Astrocyte (in vitro differentiated cells and primary cell): ENCODE data around the gene GTSE1. TPM values are rescaled to one million over a fixed set of nuclear protein-coding genes. Genes with fewer than 3 reads are reported as not detected.

Experiments
- DNase-seq: peaks from one replicate; pipeline ENCODE4 v3.0.0-alpha.2; 2010; ENCODE audit warnings: low read depth
- FAIRE-seq: peaks from 2 replicates; lab custom pipeline; 2011; peaks lifted over from hg19 to GRCh38; lab: Jason Lieb, UNC
- H2AFZ ChIP-seq: 2 replicates; pipeline ENCODE4 v1.6.0; 2012; ENCODE audit warnings: low read depth, low read length, inconsistent platforms
- H3K27ac ChIP-seq: 2 replicates; pipeline ENCODE4 v1.5.1; 2011; ENCODE audit warnings: low read depth, low read length, inconsistent platforms
- H3K27me3 ChIP-seq: 2 replicates; pipeline ENCODE4 v1.6.0; 2011; ENCODE audit warnings: low read length, inconsistent platforms; ENCODE audit not compliant: insufficient read depth
- H3K36me3 ChIP-seq: 2 replicates; pipeline ENCODE4 v1.5.1; 2011; ENCODE audit warnings: low read length, inconsistent platforms; ENCODE audit not compliant: insufficient read depth
- H3K4me1 ChIP-seq: 2 replicates; pipeline ENCODE4 v1.5.1; 2011; ENCODE audit warnings: low read length, inconsistent platforms; ENCODE audit not compliant: insufficient read depth
- H3K4me2 ChIP-seq: 2 replicates; pipeline ENCODE4 v1.6.0; 2012; ENCODE audit warnings: low read length, inconsistent platforms
- H3K4me3 ChIP-seq: 2 replicates; pipeline ENCODE4 v1.5.1; 2011; ENCODE audit warnings: low read depth, mild to moderate bottlenecking, low read length, inconsistent platforms; ENCODE audit not compliant: insufficient read depth
- H3K79me2 ChIP-seq: 2 replicates; pipeline ENCODE4 v1.6.0; 2012; ENCODE audit warnings: mild to moderate bottlenecking, low read length, inconsistent platforms; ENCODE audit not compliant: insufficient read depth
- H3K9ac ChIP-seq: 2 replicates; pipeline ENCODE4 v1.6.0; 2012; ENCODE audit warnings: mild to moderate bottlenecking, low read length, inconsistent platforms
- H3K9me3 ChIP-seq: 2 replicates; pipeline ENCODE4 v1.5.1; 2012; ENCODE audit warnings: low read depth, mild to moderate bottlenecking, low read length, inconsistent platforms; ENCODE audit not compliant: insufficient read depth
- H4K20me1 ChIP-seq: 2 replicates; pipeline ENCODE4 v1.6.0; 2012; ENCODE audit warnings: low read length, inconsistent platforms; ENCODE audit not compliant: insufficient read depth
- H3K27ac Mint-ChIP-seq: one replicate; pipeline ENCODE4 v1.8.0; 2021; ENCODE audit warnings: mild to moderate bottlenecking, mixed read lengths; ENCODE audit not compliant: unreplicated experiment
- H3K27me3 Mint-ChIP-seq: one replicate; pipeline ENCODE4 v1.8.0; 2021; ENCODE audit warnings: low read depth, mixed read lengths; ENCODE audit not compliant: unreplicated experiment
- H3K36me3 Mint-ChIP-seq: one replicate; pipeline ENCODE4 v1.8.0; 2021; ENCODE audit warnings: low read depth, mixed read lengths; ENCODE audit not compliant: unreplicated experiment
- H3K4me1 Mint-ChIP-seq: one replicate; pipeline ENCODE4 v1.8.0; 2021; ENCODE audit warnings: low read depth, mixed read lengths; ENCODE audit not compliant: unreplicated experiment
- H3K4me3 Mint-ChIP-seq: one replicate; pipeline ENCODE4 v1.8.0; 2021; ENCODE audit warnings: mild to moderate bottlenecking, moderate library complexity, mixed read lengths; ENCODE audit not compliant: unreplicated experiment
- H3K9me3 Mint-ChIP-seq: one replicate; pipeline ENCODE4 v1.8.0; 2021; ENCODE audit warnings: mild to moderate bottlenecking, mixed read lengths; ENCODE audit not compliant: unreplicated experiment
- CTCF ChIP-seq: IDR thresholded peaks from 2 replicates; pipeline ENCODE4 v1.5.1; 2011; ENCODE audit warnings: low read depth, mild to moderate bottlenecking, inconsistent platforms, low read length, moderate library complexity; ENCODE audit not compliant: insufficient read depth
- EZH2 ChIP-seq: IDR thresholded peaks from 2 replicates; pipeline ENCODE4 v1.6.1; 2012; ENCODE audit warnings: mild to moderate bottlenecking, low read length, inconsistent platforms; ENCODE audit not compliant: insufficient read depth
- total RNA-seq: library from RNA; stranded (reverse); gene quantifications from 2 replicates; pipeline ENCODE4 v1.2.1, GENCODE V29; 2021

GTSE1 gene
- total RNA-seq, 1 donor from 2014 or later, result 4.1 TPM

GRCh38 chr22:46363611-46364321, 67.1 kb downstream of the GTSE1 start:
- peaks cover 5% of the 10 kb centered on the region for H4K20me1 ChIP-seq
- no peaks in the 10 kb centered on the region for H3K27me3 ChIP-seq
- no peak for FAIRE-seq
- no peak overlapping the region for H3K9ac ChIP-seq
- DNase-seq, result no peak
- H3K4me1 ChIP-seq, result no peaks in the 10 kb centered on the region
- no peaks in the 10 kb centered on the region for H3K36me3 ChIP-seq
- H3K36me3 Mint-ChIP-seq, result peaks cover 17% of the 10 kb centered on the region
- no peak overlapping the region for H3K27ac Mint-ChIP-seq
- H3K4me3 ChIP-seq, result no peak overlapping the region
- no peaks in the 10 kb centered on the region for H3K9me3 Mint-ChIP-seq
- no peak overlapping the region for H3K4me3 Mint-ChIP-seq
- H3K79me2 ChIP-seq, result no peaks in the 10 kb centered on the region
- H3K27ac ChIP-seq, result no peak overlapping the region
- TF ChIP-seq CTCF (no peak), EZH2 (no peak)
- no peak overlapping the region for H3K4me2 ChIP-seq
- H2AFZ ChIP-seq, result no peak overlapping the region
- peaks cover 7% of the 10 kb centered on the region for H3K4me1 Mint-ChIP-seq
- H3K9me3 ChIP-seq, result no peaks in the 10 kb centered on the region
- H3K27me3 Mint-ChIP-seq, result peaks cover 4% of the 10 kb centered on the region

GRCh38 chr22:46364341-46365165, 67.9 kb downstream of the GTSE1 start:
- no peak for DNase-seq
- H3K4me1 Mint-ChIP-seq, result peaks cover 7% of the 10 kb centered on the region
- Histone ChIP-seq H2AFZ (no peak overlapping the region), H3K36me3 (no peaks in the 10 kb centered on the region), H3K9me3 (no peaks in the 10 kb centered on the region), H3K4me2 (no peak overlapping the region), H3K27me3 (no peaks in the 10 kb centered on the region), H3K4me3 (no peak overlapping the region), H4K20me1 (peaks cover 5% of the 10 kb centered on the region), H3K4me1 (no peaks in the 10 kb centered on the region), H3K79me2 (no peaks in the 10 kb centered on the region), H3K27ac (no peak overlapping the region), H3K9ac (no peak overlapping the region)
- H3K36me3 Mint-ChIP-seq, result peaks cover 15% of the 10 kb centered on the region
- FAIRE-seq, result no peak
- no peaks in the 10 kb centered on the region for H3K9me3 Mint-ChIP-seq
- H3K4me3 Mint-ChIP-seq, result no peak overlapping the region
- TF ChIP-seq EZH2 (no peak), CTCF (no peak)
- peaks cover 4% of the 10 kb centered on the region for H3K27me3 Mint-ChIP-seq
- H3K27ac Mint-ChIP-seq, result no peak overlapping the region
